ENCODE data around the gene ZNF710. TPM values are rescaled to one million over a fixed set of nuclear protein-coding genes. Genes with fewer than 3 reads are reported as not detected.

Gene ZNF710
- total RNA-seq, 1 experiment from 2014 or later = 40.7 TPM

DNA sequence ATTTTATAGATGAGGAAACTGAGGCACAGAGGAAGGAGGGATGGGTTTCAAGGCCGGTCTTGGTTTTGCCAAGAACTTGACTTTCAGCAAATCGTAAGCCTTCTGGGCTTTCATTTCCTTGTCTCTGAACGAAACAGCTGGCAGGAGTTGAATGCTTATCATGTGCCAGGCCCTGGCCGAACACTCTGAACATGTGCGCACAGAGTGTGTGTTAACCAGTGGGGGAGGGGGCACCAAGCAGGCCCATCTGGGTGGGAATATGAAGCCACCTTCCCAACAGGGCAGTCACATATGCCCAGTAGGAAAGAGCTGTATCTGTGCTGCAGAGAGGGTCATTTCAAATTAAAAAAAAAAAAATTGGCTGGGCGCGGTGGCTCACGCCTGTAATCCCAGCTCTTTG is 29.3 kb downstream of the ZNF710 start:
- Histone ChIP-seq H3K23me2 (ENCODE audit: insufficient read length, low read depth, low read length, poor library complexity, severe bottlenecking) (no peaks in the 10 kb centered on the region), H3K56ac (ENCODE audit: insufficient read length, low read depth, low read length) (no peak overlapping the region), H3K23ac (ENCODE audit: insufficient read length, low read depth, low read length) (no peak overlapping the region), H3K79me1 (ENCODE audit: insufficient read depth, low read depth, low read length, poor library complexity, severe bottlenecking) (no peaks in the 10 kb centered on the region), H3K27ac (ENCODE audit: insufficient read length, low read depth, low read length) (no peak overlapping the region), H2BK120ac (ENCODE audit: low read depth, low read length, poor library complexity, severe bottlenecking) (no peak overlapping the region), H3K4ac (ENCODE audit: low read depth, low read length) (no peak overlapping the region), H2BK5ac (ENCODE audit: insufficient read length, low read length) (no peak overlapping the region), H3K9me3 (ENCODE audit: control insufficient read depth, low read depth, low read length) (no peaks in the 10 kb centered on the region), H4K5ac (ENCODE audit: insufficient read length, low read depth, low read length) (no peak overlapping the region), H3K14ac (ENCODE audit: insufficient read depth, low read length) (no peak overlapping the region), H3T11ph (ENCODE audit: low read length) (no peak overlapping the region), H3K4me1 (ENCODE audit: insufficient read depth, low read length) (peaks cover 7% of the 10 kb centered on the region; the same call in 1 of the 2 replicates), H2AFZ (ENCODE audit: low read length) (no peak overlapping the region), H4K8ac (replicated peaks; ENCODE audit: insufficient read length, low read depth, low read length) (no peak overlapping the region), H2BK12ac (ENCODE audit: insufficient read length, low read depth, low read length) (no peak overlapping the region), H2BK15ac (ENCODE audit: low read depth, low read length) (no peak overlapping the region), H3K9ac (ENCODE audit: extremely low read depth, insufficient read length, low read length) (no peak overlapping the region), H3K27me3 (ENCODE audit: insufficient read depth, low read length) (no peaks in the 10 kb centered on the region; the same call in 1 of the 2 replicates), H2AK5ac (ENCODE audit: insufficient read length, low read length) (no peak overlapping the region), H3K79me2 (ENCODE audit: insufficient read depth, low read length) (0 out of 2 replicates have a peak, but pooled peaks cover 5% of the 10 kb centered on the region), H2BK20ac (ENCODE audit: low read depth, low read length, poor library complexity, severe bottlenecking) (no peak overlapping the region), H3K4me2 (ENCODE audit: insufficient read depth, insufficient read length, low read length) (no peak overlapping the region), H4K91ac (ENCODE audit: insufficient read length, low read depth, low read length) (no peak overlapping the region), H3K18ac (ENCODE audit: insufficient read length, low read depth, low read length) (no peak overlapping the region), H4K20me1 (ENCODE audit: control insufficient read depth, insufficient read depth, insufficient read length) (peaks cover 4% of the 10 kb centered on the region)
- DNase-seq = no peak
- peaks cover 30 to 33% of the 10 kb centered on the region in 2 experiments for H3K4me1 Mint-ChIP-seq
- H3K4me3 Mint-ChIP-seq = no peak overlapping the region
- no peak overlapping the region for H3K27ac Mint-ChIP-seq
- no CpG with 5 or more reads among the region's 8 CpGs for WGBS (ENCODE audit: extremely low coverage, insufficient read length, low lambda C conversion rate)
- peaks cover 0 to 3% (median 2%) of the 10 kb centered on the region in 3 experiments; a peak in 3 of 7 replicates for H3K36me3 Mint-ChIP-seq (ENCODE audit: insufficient read depth in 1 of 3, low read depth in 3 of 3)
- no peaks in the 10 kb centered on the region for H3K9me3 Mint-ChIP-seq
- TF ChIP-seq, protein P1, sequence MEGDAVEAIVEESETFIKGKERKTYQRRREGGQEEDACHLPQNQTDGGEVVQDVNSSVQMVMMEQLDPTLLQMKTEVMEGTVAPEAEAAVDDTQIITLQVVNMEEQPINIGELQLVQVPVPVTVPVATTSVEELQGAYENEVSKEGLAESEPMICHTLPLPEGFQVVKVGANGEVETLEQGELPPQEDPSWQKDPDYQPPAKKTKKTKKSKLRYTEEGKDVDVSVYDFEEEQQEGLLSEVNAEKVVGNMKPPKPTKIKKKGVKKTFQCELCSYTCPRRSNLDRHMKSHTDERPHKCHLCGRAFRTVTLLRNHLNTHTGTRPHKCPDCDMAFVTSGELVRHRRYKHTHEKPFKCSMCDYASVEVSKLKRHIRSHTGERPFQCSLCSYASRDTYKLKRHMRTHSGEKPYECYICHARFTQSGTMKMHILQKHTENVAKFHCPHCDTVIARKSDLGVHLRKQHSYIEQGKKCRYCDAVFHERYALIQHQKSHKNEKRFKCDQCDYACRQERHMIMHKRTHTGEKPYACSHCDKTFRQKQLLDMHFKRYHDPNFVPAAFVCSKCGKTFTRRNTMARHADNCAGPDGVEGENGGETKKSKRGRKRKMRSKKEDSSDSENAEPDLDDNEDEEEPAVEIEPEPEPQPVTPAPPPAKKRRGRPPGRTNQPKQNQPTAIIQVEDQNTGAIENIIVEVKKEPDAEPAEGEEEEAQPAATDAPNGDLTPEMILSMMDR (conservative IDR thresholded peaks at IDR 0.05) = no peak
- no peaks in the 10 kb centered on the region for H3K27me3 Mint-ChIP-seq (ENCODE audit: low read depth)
